HG03442 (cell line): ENCODE results near the gene PKD1.
A peak's percentile ranks its signal among the peaks of the same experiment; 100 is the strongest.

Experiments used
- ATAC-seq: cut with Tn5 transposase; IDR thresholded peaks from one replicate; pipeline ENCODE4 v1.9.1; 2021; ENCODE audit warnings: mild to moderate bottlenecking, moderate library complexity; ENCODE audit not compliant: unreplicated experiment

PKD1 gene

DNA sequence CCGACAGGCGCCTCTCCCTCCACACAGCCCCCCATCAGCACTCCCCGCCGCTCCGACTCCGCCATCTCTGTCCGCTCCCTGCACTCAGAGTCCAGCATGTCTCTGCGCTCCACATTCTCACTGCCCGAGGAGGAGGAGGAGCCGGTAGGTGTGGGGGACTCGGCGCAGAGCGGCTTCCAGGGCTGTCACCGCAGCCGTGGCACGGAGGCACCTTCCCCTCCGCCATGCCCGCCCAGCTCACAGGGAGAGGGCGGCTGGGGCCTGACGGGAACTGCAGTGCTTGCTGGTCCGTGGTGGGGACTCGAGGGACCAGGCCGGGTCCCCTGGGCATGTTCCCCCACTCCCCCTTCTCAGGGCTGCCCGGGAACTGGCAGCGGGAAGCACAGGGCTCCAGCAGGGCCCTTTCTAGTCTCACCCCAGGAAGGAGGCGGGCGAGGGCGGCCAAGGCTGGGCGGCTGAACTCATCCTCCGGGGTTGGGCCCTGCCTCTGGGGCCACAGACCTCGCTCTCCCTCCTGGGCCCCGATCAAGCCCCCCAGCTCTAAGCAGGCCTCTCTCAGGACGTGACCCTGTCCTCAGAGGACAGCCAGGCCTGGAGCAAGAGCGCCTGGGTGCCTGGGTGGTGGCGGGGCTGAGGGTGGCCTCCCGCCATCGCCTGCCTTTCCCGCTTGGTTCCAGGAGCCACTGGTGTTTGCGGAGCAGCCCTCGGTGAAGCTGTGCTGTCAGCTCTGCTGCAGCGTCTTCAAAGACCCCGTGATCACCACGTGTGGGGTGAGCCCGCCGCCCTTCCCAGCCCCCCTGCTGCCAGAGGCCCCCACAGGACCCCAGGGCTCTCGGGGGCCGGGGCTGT, 35.1 kb upstream of the PKD1 start:
- no peak for ATAC-seq

DNA sequence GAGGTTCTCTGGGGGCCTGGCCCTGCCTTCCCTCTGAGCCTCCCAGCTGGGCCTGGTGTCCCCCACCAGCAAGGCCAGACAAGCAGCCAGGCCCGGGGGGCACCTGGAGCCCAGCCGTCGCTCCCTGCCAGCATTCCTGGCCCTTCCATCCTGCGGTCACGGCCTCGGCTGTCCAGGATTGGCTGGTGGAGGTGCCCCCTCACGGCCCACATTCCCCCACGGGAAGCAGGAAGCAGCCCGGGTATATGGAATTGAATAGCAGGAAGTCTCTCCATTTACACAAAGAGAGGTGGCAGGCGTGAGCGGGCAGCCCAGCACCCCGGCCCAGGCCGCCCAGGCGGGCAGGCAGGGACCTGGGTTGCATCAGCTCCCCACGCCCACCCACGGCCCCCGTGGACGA, 34.4 kb upstream of the PKD1 start:
- no peak for ATAC-seq

DNA sequence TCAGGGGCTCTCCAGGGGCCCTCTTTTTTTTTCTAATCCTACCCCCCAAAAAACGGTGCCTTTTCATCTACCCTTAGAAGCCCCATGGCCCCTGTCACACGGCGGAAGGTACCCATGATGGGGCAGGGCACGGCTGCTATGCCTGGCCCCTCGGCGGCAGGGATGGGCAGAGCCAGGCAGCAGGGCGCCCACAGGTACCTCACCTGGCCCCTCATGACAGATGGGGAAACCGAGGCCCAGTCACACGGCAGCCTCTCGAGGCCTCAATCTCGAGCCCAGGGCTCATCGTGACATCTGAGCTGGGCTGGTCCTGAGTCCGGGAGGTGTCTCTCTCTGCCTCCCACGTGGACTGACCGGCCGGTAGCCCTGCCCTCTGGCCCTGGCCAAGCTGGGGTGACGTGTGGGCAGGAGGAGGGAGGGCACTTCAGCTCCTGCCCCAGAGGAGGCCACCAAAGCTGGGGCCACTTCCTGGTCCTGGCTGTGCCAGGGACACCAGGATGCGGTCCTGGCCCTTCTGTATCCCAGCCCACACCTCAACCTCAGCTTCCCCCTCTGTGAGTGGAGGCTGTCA, 31.5 kb upstream of the PKD1 start:
- no peak for ATAC-seq

DNA sequence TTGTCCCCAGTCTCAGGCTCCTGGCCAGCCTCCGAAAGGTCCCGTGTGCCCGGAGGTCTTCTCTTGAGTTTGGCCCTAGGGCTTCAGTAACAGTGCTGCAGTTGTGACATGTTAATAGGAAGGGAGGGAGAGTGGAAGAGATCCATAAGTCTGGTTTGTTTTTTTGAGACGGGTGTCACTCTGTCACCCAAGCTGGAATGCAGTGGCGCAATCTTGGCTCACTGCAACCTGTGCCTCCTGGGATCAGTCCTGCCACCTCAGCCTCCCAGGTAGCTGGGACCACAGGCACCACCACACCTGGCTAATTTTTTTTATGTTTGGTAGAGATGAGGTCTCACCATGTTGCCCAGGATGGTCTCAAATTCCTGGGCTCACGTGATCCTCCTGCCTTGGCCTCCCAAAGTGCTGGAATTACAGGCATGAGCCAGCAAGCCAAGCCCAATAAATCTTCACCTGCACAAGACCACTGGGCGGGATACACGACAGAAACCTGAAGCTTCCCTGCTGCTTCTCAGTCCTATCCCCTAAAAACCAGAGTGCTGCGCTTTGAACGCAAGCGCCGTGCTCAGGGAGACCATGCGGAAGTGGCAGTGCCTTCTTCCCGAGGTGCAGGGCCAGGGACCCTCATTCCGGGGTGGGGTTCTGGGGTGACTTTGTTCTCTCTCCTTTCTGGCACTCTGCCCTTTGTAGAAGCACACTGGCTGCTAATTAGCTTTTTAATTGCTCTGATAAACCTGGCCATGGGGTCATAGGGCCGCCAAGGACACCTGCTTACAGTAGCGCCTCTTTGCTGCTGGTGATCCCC, 30.8 kb upstream of the PKD1 start:
- ATAC-seq: no peak

DNA sequence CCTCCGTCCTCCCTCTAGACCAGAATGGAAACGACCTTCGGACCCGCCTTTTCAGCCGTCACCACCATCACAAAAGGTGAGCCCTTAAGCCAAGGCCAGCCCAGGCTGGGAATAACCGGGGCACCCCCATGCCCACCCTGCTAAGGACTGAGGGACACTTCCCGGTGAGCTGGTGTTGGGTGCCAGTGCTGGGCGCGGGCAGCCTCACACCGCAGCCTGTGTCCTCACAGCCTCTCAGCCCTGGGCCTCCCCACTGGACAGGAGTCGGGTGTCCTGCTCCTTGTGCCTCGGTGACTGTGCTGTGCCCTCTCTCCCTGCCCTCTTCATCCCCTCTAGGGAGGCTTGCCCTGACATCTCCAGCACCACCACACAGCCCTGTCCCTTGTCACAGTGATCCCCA, 30.2 kb upstream of the PKD1 start:
- ATAC-seq: no peak

DNA sequence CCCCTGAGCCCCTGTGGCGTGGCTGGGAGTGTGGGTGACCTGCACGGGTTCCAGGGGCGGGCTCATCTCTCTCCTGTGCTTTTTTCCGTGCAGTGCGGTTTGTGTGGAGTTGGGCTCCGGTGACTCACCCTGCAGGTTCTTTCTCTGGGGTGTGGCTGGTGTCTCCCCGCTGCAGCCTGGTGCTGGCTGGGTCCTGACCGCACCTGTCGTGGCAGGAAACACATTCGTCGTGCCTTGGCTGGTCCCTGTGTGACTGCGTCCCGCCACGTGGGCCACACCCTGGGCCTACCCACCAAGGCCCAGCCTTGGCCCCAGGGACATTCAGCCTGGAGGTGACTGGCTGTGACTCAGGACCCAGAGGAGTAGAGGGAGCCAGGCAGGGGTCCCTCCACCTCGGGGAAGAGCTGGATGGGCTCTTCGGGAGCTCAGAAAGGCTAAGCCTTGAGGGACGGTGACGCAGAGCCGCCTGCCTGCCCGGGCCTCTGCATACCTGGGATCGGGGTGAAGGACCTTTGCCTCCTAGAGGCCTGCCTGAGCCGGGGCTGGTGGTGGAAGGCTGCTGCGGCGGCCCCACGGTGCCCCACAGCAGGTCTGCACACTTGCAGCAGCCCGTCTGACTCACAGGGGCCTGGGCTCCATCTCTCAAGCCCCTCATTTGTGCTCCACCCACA, 27.6 kb upstream of the PKD1 start:
- no peak for ATAC-seq

DNA sequence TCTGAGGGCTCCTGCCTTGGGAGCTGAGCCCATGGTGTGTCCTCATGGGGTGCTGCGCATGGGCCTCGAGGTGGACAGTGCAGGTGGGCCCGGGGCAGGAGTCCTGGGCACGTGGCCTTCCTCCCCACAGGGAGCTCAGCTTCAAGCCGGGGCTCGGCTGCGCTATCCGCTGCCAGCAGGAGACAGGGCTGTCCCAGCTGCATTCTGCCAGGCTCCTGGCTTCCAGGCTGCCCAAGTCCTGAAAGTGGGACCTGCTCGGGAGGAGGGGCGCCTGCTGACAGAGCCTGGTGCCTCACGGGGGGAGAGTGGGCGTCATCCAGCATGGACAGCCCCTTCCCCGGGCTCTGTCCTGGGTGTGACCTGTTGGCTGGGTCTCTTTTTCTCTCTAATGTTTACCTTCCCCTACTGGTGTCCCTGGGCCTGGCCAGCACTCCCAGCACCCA, 27.0 kb upstream of the PKD1 start:
- ATAC-seq: no peak

DNA sequence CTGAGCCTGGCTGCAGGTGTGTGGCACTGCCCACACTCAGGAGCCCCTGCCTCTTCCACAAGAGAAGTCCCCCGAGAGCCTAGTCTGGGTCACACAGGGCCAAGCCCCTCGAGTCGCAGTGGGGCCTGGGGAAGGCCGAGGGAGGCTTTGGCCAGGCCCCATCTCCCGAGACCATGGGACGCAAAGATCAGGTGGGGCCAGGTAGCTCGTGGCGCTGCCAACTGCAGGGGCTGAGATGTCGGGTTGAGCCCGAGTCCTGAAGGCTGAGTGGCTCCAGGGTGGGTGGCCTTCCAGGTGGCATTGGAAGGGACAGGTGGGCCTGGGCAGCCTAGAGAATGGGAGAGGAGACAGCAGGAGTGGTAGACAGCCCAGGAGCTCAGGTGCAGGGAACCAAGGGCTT, 26.2 kb upstream of the PKD1 start:
- no peak for ATAC-seq

DNA sequence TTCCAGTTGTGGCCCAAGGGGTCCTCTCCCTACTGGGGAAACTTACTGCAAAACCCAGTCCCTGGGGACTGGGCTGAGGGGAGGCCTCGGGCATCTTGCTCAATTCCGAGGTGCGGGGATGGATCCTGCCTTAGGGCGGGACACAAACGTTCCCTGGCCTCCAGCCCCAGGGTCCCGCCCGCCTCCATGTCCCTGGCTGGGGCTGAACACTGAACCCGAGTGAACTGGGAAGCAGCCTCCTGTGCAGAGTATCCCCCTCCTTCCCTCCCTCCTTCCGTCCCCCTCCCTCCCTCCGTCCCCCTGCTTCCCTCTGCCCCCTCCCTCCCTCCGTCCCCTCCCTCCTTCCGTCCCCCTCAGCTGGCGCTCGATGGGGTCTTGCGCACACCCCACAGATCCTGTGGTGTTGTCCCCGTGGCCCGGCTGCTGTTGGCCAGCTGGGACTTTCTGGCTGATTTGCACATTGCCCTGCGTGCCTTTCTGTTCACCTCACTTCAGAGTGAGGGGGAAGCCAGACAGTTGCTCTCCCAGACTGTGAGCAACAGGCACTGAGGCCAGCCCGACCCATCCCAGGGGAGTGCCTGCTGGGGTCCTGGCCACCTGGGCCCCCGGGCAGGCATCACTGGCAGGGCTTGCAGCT, 25.3 kb upstream of the PKD1 start:
- no peak for ATAC-seq

DNA sequence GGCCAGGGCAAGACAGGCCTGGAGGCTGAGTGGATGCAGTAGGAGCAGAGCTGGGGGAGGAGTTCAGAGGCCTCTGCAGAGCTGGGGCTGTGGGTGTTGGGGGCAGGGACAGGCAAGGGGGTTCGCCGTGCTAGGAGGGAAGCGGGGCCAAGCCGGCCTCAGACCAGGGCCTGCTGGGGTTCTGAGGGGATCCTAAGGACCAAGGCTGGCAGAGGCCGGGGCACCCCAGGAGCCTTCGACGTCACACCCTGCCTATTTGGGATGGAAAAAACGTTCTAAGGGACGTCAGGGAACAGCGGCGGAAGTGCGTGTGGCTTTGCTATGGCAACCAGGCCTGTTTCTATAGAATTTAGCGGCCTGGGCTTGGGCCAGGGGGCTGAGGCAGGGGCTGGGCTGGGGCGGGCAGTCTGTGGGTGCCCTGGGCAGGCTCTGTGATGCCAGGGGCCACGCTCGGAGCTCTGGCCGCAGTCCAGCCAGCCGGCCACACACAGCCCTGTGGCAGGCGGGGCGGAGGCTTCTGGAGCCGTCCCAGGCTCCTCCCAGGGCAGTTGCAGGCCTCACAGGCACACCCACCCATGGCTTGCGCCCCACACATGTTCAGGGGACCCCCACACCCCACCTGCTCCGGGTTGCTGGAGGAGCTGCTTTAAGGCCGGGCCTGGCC, 23.6 kb upstream of the PKD1 start:
- no peak for ATAC-seq

DNA sequence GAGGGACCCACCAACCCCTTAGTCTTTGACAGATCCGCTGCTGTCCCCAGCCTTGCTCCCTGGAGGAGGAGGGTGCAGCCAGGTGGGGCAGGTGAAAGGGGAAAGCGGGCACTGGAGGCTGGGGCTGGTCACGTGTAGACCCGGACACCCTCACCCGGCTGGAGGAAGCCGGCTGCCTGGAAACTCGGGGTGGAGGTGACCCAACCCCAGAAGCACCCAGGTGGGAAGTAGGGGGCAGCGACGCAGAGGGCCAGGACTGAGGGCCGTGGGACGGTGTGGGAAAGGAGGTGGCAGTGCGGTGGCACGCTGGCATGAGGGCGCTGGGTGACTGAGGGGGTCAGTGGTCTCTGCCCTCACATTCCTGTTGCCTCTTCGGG, 22.6 kb upstream of the PKD1 start:
- no peak for ATAC-seq

DNA sequence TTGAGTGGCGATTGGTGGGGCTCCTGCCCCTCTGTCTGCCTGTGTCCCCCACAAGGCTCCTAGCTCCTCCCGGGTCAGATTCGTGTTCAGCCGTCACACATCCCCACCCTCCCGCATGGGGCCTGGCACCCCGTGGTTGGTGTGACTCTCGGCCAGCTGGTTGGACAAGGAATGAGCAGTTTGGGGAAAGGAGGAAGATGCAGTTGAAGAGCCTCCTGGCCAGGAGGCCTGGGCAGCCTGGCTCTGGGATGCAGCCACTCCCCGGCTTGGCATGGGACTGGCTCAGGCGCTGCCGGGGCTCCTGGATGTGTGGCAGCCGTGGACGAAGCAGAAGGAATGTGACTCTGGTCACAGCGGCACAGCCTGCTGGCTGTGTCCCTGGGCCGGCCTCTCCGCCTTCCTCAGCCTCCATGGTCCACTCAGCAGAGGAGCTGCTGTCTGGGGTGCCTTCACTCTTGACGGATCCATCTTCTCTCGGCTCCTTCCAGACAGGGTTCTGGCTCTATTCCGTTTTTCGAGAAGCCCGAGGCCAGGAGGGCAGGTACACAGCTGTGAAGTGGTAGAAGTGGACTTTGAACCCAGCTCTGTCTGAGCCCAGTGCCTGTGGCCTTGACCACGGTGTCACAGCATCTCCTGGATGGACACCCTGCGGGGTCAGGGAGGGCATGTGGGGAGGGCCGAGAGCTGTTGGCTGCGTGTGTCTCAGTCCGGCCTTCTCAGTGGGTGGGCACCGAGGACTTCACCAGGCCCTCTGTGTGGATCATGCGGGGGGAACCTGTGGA, 22.0 kb upstream of the PKD1 start:
- ATAC-seq: no peak

DNA sequence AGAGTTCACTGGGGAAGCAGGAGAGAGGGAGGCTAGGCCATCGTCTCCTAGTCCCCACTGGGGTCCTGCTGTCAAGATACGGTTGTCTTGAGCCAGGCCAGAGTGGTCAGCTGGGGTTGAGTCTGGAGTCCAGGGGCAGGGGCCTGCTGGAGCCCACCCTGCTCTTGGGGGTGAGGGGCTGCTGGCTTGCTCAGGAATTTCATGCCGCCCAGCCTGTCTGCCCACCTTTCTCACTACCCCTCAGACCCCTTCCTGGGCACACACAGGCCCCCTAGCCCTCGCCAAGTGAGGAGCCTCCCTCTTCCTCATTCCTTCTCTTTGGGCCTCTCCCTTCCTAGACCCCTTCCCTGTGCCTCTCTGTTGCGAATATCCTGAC, 21.1 kb upstream of the PKD1 start:
- ATAC-seq: no peak

DNA sequence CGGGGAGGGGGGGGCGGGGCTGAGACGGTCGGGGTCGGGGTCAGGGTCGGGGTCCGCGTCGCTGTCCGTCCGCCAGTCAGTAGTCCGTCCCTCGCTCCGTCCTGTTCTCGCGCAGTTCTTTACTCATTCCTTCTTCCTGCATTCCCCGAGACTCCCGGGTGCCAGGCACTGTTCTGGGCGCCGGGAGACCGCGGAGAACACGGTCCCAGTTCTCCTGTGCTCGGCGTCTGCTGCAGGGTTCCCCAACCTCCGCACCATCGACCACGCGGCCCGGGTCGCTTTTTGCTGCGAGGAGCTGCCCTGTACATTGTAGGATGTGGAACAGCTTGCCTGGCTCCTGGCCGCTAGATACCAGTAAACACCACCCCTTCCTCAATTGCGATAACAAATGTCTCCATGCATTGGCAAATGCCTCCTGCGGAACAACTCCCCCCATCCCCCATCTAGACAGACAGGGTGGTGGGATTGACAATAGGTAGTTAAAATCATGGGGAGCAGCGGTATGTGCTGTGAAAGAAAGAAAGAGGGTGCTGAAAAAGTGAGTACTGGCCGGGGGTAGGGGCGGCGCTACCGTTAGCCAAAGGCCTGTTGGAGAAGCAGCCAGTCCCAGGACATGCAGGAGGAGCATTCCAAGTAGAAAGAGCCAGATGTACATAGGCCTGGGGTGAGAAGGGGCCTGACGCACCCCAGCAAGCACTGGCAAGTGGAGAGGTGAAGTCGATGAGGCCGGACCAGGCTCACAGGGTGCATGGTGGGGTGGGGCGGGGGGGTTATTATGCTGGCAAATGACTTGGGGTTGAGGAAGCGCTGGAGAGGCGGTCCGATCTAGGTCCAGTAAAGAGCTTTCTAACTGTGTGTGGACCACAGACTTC, 20.5 kb upstream of the PKD1 start:
- no peak for ATAC-seq

DNA sequence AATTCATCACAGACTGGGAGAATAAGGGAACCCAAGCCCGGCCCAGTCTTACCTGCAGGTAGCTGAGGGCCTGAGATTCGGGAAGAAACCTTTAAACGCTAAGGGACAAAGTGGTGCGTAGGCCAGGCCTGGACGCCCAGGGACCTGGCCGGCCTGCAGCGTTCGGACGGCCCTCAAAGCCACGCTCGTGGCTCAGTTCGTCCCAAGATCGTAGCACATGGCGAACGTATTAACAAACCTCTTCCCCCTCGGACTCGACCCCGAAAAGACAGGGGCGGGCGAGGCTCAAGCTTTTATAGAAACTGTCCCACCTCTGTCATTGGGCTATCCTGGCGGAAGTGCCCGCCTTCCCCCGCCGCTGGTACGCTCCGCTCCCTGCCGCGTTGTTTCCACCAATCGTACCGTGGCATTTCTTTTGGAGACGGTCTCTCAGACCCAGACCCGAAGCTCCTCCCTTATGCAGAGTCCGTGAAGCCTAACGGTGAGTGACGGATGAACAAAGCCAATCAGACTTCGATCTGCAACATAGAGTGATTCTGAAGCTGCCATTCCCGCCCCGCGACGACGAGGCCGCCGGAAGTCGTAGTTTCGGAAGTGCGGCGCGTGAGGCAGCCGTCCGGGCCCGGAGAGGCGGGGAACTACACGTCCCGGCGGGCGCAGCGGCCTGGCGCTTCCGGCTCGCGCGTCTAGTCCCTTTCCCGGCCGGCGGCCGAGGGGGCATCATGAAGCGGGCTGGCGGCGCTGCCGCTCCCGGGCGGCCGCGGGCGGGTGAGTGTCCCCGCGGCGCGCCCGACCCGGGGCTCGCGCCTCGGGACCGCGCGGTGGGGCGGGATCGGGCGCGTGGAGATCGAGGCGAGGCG, 19.6 kb upstream of the PKD1 start, which contains the start of gene TRAF7:
Gene TRAF7, plus strand, starts transcription at position 692 of the 860 bp plus-strand sequence. CDS start 8,139 bp downstream, outside the sequence.
- ATAC-seq: peak; percentile 87

DNA sequence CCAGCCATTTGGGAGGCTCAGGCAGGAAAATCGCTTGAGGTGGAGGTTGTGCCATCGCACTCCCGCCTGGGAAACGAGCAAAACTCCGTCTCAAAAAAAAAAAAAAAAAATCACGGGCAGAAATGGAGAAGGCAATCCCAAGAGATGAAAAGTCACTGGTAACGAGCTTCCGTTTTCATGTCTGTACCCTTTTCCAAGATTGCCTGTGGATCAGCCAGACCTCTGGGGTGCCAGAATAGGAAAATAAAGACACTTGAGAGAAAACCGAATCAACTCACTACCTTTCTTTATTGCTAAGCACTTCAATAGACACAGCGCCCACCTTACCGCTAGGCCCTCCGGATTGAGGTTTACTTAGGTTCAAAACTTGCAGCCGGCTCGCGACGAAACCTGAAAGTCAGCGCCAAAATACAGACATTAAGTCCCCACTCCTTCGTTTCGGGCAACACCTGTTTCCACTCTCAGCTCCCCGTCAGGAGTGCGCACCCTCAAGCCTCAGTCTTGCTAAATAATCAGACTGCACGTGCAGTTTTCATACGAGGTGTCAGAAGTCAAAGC, 18.9 kb upstream of the PKD1 start:
- ATAC-seq: no peak
